Left lung (tissue), 10 donors: ENCODE measurements around the gene GPR12. TPM values are rescaled to one million over a fixed set of nuclear protein-coding genes. Genes with fewer than 3 reads are reported as not detected.

ENCODE experiments used
- ATAC-seq: fragments of 200-7000 bp; cut with Tn5 transposase; one replicate; pipeline ENCODE4 v1.9.1; 2020; ENCODE audit warnings: moderate library complexity
- DNase-seq, 4 donors: peaks; one replicate each; pipeline ENCODE4 v3.0.0-alpha.2; 2013 to 2020
- H3K27ac ChIP-seq, 2 donors: fragments of 200-600 bp; sonication (generic) in 1 of 2; one replicate each; pipeline versions ENCODE4 v1.5.0 to v1.8.0; 2020 to 2021
- H3K27me3 ChIP-seq, 2 donors: fragments of 200-600 bp; sonication (generic) in 1 of 2; one replicate each; pipeline versions ENCODE4 v1.5.0 to v1.8.0; 2020 to 2021
- H3K36me3 ChIP-seq, 2 donors: fragments of 200-600 bp; sonication (generic) in 1 of 2; one replicate each; pipeline versions ENCODE4 v1.5.0 to v1.8.0; 2020 to 2021
- H3K4me1 ChIP-seq, 2 donors: fragments of 200-600 bp; one replicate each; pipeline ENCODE4 v1.8.0; 2021
- H3K4me3 ChIP-seq, 2 donors: fragments of 200-600 bp; sonication (generic) in 1 of 2; one replicate each; pipeline versions ENCODE4 v1.5.0 to v1.8.0; 2020 to 2021; ENCODE audit warnings: mild to moderate bottlenecking in 1 of 2
- H3K9me3 ChIP-seq, 2 donors: fragments of 200-600 bp; sonication (generic) in 1 of 2; one replicate each; pipeline versions ENCODE4 v1.5.0 to v1.8.0; 2020 to 2021
- CTCF ChIP-seq, 2 donors: fragments of 200-600 bp; sonication (generic) in 1 of 2; IDR thresholded peaks; one replicate each; pipeline versions ENCODE4 v1.5.0 to v1.8.0; 2021; ENCODE audit warnings: antibody characterized with exemption in 2 of 2
- intact Hi-C, 2 donors: fragments of 100-400 bp; cut with DNase I; formaldehyde crosslinking; loops; one replicate each; pipeline versions ENCODE4 v1.11.2 to v1.14.2; 2022
- polyA plus RNA-seq, 6 donors: library from polyadenylated mRNA; unstranded; fragments of 120-200 nt; gene quantifications; one replicate each; pipeline ENCODE4 v1.2.1, GENCODE V29; 2013; ENCODE audit not compliant: insufficient read length in 6 of 6
- total RNA-seq, 2 donors: library from RNA; stranded (reverse); fragmentation: NEBNext Ultra II Directional; extraction: Animal tissue kit (Norgen Biotek cat#: 25700); gene quantifications; one replicate each; pipeline ENCODE4 v1.2.1, GENCODE V29; 2021
- donor health status: DM: no; HTN: yes; CAD: no.
- donor health status: DM: no; HTN: no; CAD: no.

GPR12 gene
- total and polyA plus RNA-seq, 8 donors: 0.04 to 0.06 (median 0.04) TPM; not detected in 5

GRCh38 chr13:26713341-26713740 is 47.2 kb downstream of the GPR12 start:
- no peak for DNase-seq
- no peaks in the 10 kb centered on the region for H3K9me3 ChIP-seq
- H3K36me3 ChIP-seq: no peaks in the 10 kb centered on the region
- H3K4me1 ChIP-seq: no peaks in the 10 kb centered on the region
- no peak overlapping the region for H3K27ac ChIP-seq
- no peak for ATAC-seq
- no peak overlapping the region for H3K4me3 ChIP-seq
- TF ChIP-seq CTCF (IDR thresholded peaks at IDR 0.05): no peak
- intact Hi-C loops: loop anchor here in 1 of 2 donors (10.0 kb wide), 1 partner anchor 211 kb away; no protein-coding TSS in a partner anchor
- H3K27me3 ChIP-seq: no peaks in the 10 kb centered on the region

- Histone ChIP-seq H3K27ac (no peak overlapping the region), H3K36me3 (no peaks in the 10 kb centered on the region), H3K4me3 (no peak overlapping the region), H3K27me3 (no peaks in the 10 kb centered on the region), H3K9me3 (no peaks in the 10 kb centered on the region), H3K4me1 (no peaks in the 10 kb centered on the region)
- ATAC-seq: no peak
- no peak for TF ChIP-seq CTCF (IDR thresholded peaks at IDR 0.05)
- DNase-seq: no peak
- intact Hi-C loops: loop anchor here in 1 of 2 donors (10.0 kb wide), 1 partner anchor 214 kb away; no protein-coding TSS in a partner anchor
These were observed 49.4 kb downstream of the GPR12 start for GRCh38 chr13:26711211-26711610.

- Histone ChIP-seq H3K4me3 (no peak overlapping the region), H3K9me3 (no peaks in the 10 kb centered on the region), H3K27me3 (no peaks in the 10 kb centered on the region), H3K4me1 (no peaks in the 10 kb centered on the region), H3K36me3 (no peaks in the 10 kb centered on the region), H3K27ac (no peak overlapping the region)
- TF ChIP-seq CTCF (IDR thresholded peaks at IDR 0.05): no peak
- no peak for DNase-seq
- ATAC-seq: no peak
- intact Hi-C loops: loop anchor here in 1 of 2 donors (10.0 kb wide), 1 partner anchor 215 kb away; no protein-coding TSS in a partner anchor
These were observed 50.4 kb downstream of the GPR12 start for GRCh38 chr13:26710166-26710565.

- no peak for DNase-seq
- ATAC-seq: no peak
- Histone ChIP-seq H3K27me3 (no peaks in the 10 kb centered on the region), H3K36me3 (no peaks in the 10 kb centered on the region), H3K4me1 (no peaks in the 10 kb centered on the region), H3K9me3 (no peaks in the 10 kb centered on the region), H3K4me3 (no peak overlapping the region), H3K27ac (no peak overlapping the region)
- no peak for TF ChIP-seq CTCF (IDR thresholded peaks at IDR 0.05)
- intact Hi-C loops: no loop called here
These were observed 51.1 kb downstream of the GPR12 start for GRCh38 chr13:26709461-26709860.

GRCh38 chr13:26708007-26708297 is 52.6 kb downstream of the GPR12 start:
- Histone ChIP-seq H3K27me3 (no peaks in the 10 kb centered on the region), H3K27ac (no peak overlapping the region), H3K4me1 (no peaks in the 10 kb centered on the region), H3K4me3 (no peak overlapping the region), H3K9me3 (no peaks in the 10 kb centered on the region), H3K36me3 (no peaks in the 10 kb centered on the region)
- intact Hi-C loops: no loop called here
- ATAC-seq: no peak
- no peak for TF ChIP-seq CTCF (IDR thresholded peaks at IDR 0.05)
- no peak for DNase-seq
